SU-DHL-6 (cell line): ENCODE measurements around the gene CDH24.

Experiments used
- H2AFZ ChIP-seq: fragments of 200-600 bp; sonication (generic); 2 replicates; pipeline ENCODE4 v1.6.1; 2014; ENCODE audit warnings: low read depth, mild to moderate bottlenecking, moderate library complexity, mixed read lengths, antibody characterized with exemption, low read length; ENCODE audit not compliant: severe bottlenecking
- H3F3A ChIP-seq: fragments of 200-600 bp; shearing (Covaris generic); 2 replicates; pipeline ENCODE4 v1.6.0; 2016; ENCODE audit warnings: antibody characterized with exemption, mild to moderate bottlenecking; ENCODE audit not compliant: insufficient read depth
- H3K27ac ChIP-seq: fragments of 200-600 bp; sonication (generic); 2 replicates; pipeline ENCODE4 v1.5.1; 2016; ENCODE audit warnings: low read depth, mild to moderate bottlenecking, low read length, moderate library complexity, mixed read lengths
- H3K27me3 ChIP-seq: fragments of 200-600 bp; sonication (generic), shearing (Covaris generic); 2 replicates; pipeline ENCODE4 v1.6.0; 2014; ENCODE audit warnings: mild to moderate bottlenecking, low read length
- H3K36me3 ChIP-seq: fragments of 200-600 bp; sonication (generic); 2 replicates; pipeline ENCODE4 v1.6.1; 2014; ENCODE audit warnings: mild to moderate bottlenecking, low read length, mixed read lengths
- H3K4me2 ChIP-seq: fragments of 300-600, 200-600 bp; shearing (Covaris generic), sonication (generic); 2 replicates; pipeline ENCODE4 v1.6.0; 2014; ENCODE audit warnings: low read length, low read depth, mild to moderate bottlenecking; ENCODE audit not compliant: poor library complexity, severe bottlenecking
- H3K4me3 ChIP-seq: fragments of 200-600 bp; sonication (generic); 2 replicates; pipeline ENCODE4 v1.5.1; 2014; ENCODE audit warnings: antibody characterized with exemption, low read length, mild to moderate bottlenecking, mixed read lengths; ENCODE audit not compliant: insufficient read depth, poor library complexity, severe bottlenecking
- H3K79me2 ChIP-seq: fragments of 200-600 bp; sonication (generic); 2 replicates; pipeline ENCODE4 v1.6.1; 2014; ENCODE audit warnings: mild to moderate bottlenecking, low read length, moderate library complexity; ENCODE audit not compliant: insufficient read depth
- H3K9ac ChIP-seq: fragments of 200-600 bp; sonication (generic); 2 replicates; pipeline ENCODE4 v1.7.0; 2014; ENCODE audit warnings: mild to moderate bottlenecking, low read length
- H3K9me2 ChIP-seq: fragments of 200-600 bp; sonication (generic); replicated peaks from 2 replicates; pipeline ENCODE4 v1.6.1; 2014; ENCODE audit warnings: low read length; ENCODE audit not compliant: insufficient read depth
- H3K9me3 ChIP-seq: fragments of 200-600 bp; sonication (generic); 2 replicates; pipeline ENCODE4 v1.6.1; 2014; ENCODE audit warnings: low read length, mixed read lengths; ENCODE audit not compliant: insufficient read depth
- H4K20me1 ChIP-seq: fragments of 200-600 bp; sonication (generic); 2 replicates; pipeline ENCODE4 v1.6.1; 2014; ENCODE audit warnings: low read depth, mild to moderate bottlenecking, antibody characterized with exemption, low read length, moderate library complexity, mixed read lengths
- EZH2phosphoT487 ChIP-seq: fragments of 200-600 bp; sonication (generic), shearing (Covaris generic); conservative IDR thresholded peaks from 2 replicates; pipeline ENCODE4 v1.6.1; 2018; ENCODE audit warnings: mild to moderate bottlenecking, antibody characterized with exemption, low read length, moderate library complexity, mixed read lengths
- TF ChIP-seq, protein P1 (sequence below): fragments of 200-600 bp; sonication (generic); IDR thresholded peaks from one replicate; pipeline ENCODE4 v1.5.1; 2017; ENCODE audit warnings: antibody characterized with exemption, mild to moderate bottlenecking, low read length, moderate library complexity; ENCODE audit not compliant: insufficient read depth, poor library complexity, severe bottlenecking

CDH24 gene

DNA sequence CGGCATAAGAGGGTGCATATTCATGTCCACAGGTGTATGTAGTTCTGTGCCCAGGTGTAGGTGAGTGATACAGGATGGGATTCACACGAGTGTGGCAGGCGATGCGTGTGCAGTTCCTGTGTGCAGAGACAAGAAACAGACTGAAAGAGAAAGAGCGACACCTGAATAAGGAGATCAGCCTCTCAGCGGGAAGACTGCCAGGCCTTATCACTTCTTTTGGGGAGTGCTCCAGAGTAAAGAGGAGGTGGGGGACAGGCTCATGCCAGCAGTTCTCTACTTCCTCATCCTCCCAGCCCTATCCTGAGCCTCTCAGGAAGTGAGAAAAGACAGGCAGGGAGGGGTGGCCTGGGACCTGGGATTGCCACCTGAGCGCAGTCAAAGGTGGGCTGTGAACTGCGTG, 12.5 kb downstream of the CDH24 start:
- no peaks in the 10 kb centered on the region for H3K27me3 ChIP-seq
- no peak overlapping the region for H3K4me3 ChIP-seq
- H3K9ac ChIP-seq = no peak overlapping the region
- H3F3A ChIP-seq = no peaks in the 10 kb centered on the region
- no peak overlapping the region for H3K27ac ChIP-seq
- H3K9me3 ChIP-seq = no peaks in the 10 kb centered on the region
- H4K20me1 ChIP-seq = no peaks in the 10 kb centered on the region
- no peak overlapping the region for H3K4me2 ChIP-seq
- no peak for TF ChIP-seq EZH2phosphoT487
- TF ChIP-seq, protein P1, sequence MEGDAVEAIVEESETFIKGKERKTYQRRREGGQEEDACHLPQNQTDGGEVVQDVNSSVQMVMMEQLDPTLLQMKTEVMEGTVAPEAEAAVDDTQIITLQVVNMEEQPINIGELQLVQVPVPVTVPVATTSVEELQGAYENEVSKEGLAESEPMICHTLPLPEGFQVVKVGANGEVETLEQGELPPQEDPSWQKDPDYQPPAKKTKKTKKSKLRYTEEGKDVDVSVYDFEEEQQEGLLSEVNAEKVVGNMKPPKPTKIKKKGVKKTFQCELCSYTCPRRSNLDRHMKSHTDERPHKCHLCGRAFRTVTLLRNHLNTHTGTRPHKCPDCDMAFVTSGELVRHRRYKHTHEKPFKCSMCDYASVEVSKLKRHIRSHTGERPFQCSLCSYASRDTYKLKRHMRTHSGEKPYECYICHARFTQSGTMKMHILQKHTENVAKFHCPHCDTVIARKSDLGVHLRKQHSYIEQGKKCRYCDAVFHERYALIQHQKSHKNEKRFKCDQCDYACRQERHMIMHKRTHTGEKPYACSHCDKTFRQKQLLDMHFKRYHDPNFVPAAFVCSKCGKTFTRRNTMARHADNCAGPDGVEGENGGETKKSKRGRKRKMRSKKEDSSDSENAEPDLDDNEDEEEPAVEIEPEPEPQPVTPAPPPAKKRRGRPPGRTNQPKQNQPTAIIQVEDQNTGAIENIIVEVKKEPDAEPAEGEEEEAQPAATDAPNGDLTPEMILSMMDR = no peak
- H3K9me2 ChIP-seq = no peaks in the 10 kb centered on the region
- H2AFZ ChIP-seq = no peak overlapping the region
- H3K36me3 ChIP-seq = no peaks in the 10 kb centered on the region
- H3K79me2 ChIP-seq = no peaks in the 10 kb centered on the region

GRCh38 chr14:23043754-23044153, 13.6 kb downstream of the CDH24 start:
- TF ChIP-seq EZH2phosphoT487 = no peak
- TF ChIP-seq, protein P1 = no peak
- H3K4me2 ChIP-seq = no peak overlapping the region
- H3K27ac ChIP-seq = no peak overlapping the region
- H3K9me3 ChIP-seq = no peaks in the 10 kb centered on the region
- no peak overlapping the region for H3K4me3 ChIP-seq
- H3K36me3 ChIP-seq = no peaks in the 10 kb centered on the region
- H2AFZ ChIP-seq = no peak overlapping the region
- no peaks in the 10 kb centered on the region for H3K27me3 ChIP-seq
- no peaks in the 10 kb centered on the region for H3K79me2 ChIP-seq
- no peak overlapping the region for H3K9ac ChIP-seq
- H3F3A ChIP-seq = no peaks in the 10 kb centered on the region
- H3K9me2 ChIP-seq = no peaks in the 10 kb centered on the region
- H4K20me1 ChIP-seq = no peaks in the 10 kb centered on the region

DNA sequence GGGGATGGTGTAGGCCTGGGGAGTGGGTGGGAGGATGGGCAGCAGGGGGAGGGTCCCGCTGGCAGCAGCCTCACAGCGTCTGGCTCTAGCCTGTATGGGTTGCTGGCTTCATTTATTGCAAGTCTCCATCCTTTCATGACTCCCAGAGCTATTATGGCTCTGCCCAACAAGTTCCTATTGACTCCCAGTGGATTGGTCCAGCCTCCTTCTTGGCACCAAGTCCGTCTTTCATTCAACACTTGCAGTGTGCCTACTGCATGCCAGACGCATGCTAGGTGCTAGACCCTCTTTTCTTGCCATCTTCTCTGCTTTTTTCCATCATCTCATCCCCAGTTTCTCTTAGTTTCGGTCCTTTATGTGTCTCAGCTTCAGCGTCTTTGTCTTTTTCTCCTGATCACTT, 14.2 kb downstream of the CDH24 start:
- Histone ChIP-seq H3K79me2 (no peaks in the 10 kb centered on the region), H3K27me3 (no peaks in the 10 kb centered on the region), H3K27ac (no peak overlapping the region), H3K9ac (no peak overlapping the region), H3K9me2 (no peaks in the 10 kb centered on the region), H4K20me1 (no peaks in the 10 kb centered on the region), H2AFZ (no peak overlapping the region), H3K36me3 (no peaks in the 10 kb centered on the region), H3F3A (no peaks in the 10 kb centered on the region), H3K4me2 (no peak overlapping the region), H3K9me3 (no peaks in the 10 kb centered on the region), H3K4me3 (no peak overlapping the region)
- TF ChIP-seq, protein P1 = no peak
- TF ChIP-seq EZH2phosphoT487 = no peak
